ENCODE results near the gene SIRPG.

SIRPG gene

DNA sequence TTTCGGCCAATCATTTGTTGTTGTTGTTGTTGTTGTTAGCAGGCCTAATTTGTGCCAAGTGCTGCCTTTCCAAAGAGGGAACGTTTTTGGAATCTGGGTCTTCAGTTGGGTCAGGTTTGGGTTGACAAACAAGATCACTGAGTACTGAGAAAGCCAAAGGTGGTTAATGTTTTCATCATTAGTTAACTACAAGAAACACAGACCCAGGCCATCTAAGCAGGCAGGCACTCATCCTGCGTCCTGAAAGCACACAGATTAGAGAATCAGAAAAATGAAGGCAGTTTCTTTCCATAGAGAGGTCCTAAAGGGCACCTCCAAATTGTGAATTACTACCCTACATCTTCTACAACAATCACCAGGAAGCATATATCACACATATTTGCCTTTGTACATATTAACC lies 15.1 kb upstream of the SIRPG start:
- CTCF ChIA-PET = no interaction called here
- Histone ChIP-seq H3K36me3 (ENCODE audit: control insufficient read depth in 2 of 2, insufficient read depth in 1 of 2, low read length in 2 of 2) (no peaks in the 10 kb centered on the region), H3K4me3 (ENCODE audit: low read depth, low read length) (no peak overlapping the region), H3K4me1 (ENCODE audit: control insufficient read depth, insufficient read depth, low read length) (no peaks in the 10 kb centered on the region), H3K27ac (ENCODE audit: extremely low read depth, low read depth, low read length) (no peak overlapping the region), H3K9me3 (ENCODE audit: control insufficient read depth, insufficient read depth, low read depth, low read length) (no peaks in the 10 kb centered on the region)
- TF ChIP-seq ZNF133 (tag by site-specific recombination; IDR thresholded peaks at IDR 0.05) (no peak), ZNF2 (tag by site-specific recombination; IDR thresholded peaks at IDR 0.05) (no peak), ZNF391 (tag by site-specific recombination; IDR thresholded peaks at IDR 0.05; ENCODE audit: borderline replicate concordance, low read depth) (no peak), ZNF37A (tag by site-specific recombination; IDR thresholded peaks at IDR 0.05) (no peak), MEIS1 (CRISPR knock-in tag; IDR thresholded peaks at IDR 0.05; ENCODE audit: borderline replicate concordance) (no peak), ZNF114 (tag by site-specific recombination; IDR thresholded peaks at IDR 0.05) (no peak), ZNF433 (tag by site-specific recombination; IDR thresholded peaks at IDR 0.05; ENCODE audit: low read depth) (no peak), KLF16 (tag by site-specific recombination; IDR thresholded peaks at IDR 0.05) (no peak)
- POLR2A ChIA-PET = no interaction called here

DNA sequence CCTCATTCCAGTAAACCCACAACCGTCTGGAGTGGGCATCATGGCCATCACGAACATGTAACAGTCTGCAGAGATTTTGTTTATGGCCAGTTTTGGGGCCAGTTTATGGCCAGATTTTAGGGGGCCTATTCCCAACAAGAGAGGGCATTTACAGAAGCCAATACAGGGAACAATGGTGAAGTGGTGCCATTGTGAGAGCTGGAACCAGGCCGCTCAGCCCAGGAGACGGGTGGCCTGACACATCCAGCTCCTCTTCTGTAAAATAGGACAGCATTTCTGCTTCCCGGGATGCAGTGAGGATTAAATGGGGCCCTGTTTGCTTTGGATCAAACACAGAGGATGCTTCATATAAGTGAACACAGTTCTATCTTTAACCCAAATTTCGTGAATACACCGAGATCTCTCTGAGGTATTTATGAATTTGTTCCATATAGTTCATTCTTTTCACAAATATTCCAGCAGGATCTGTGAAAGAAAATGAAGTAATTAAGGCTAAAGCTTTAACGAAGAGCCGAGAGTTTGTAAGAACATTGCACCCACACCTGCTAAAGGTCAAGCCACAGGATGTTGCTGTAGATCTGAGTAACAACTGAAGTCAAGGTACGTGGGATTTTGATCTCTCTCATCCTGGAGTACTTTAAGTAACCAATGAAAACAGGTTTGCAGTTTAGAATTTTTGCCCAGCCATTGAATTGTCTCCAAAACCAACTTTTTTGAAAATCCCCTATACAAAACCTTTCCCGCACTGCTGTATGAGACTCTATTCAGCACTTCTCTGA lies 14.5 kb upstream of the SIRPG start:
- Histone ChIP-seq H3K9me3 (ENCODE audit: control insufficient read depth, insufficient read depth, low read depth, low read length) (no peaks in the 10 kb centered on the region), H3K4me1 (ENCODE audit: control insufficient read depth, insufficient read depth, low read length) (no peaks in the 10 kb centered on the region), H3K27ac (ENCODE audit: extremely low read depth, low read depth, low read length) (no peak overlapping the region), H3K36me3 (ENCODE audit: control insufficient read depth in 2 of 2, insufficient read depth in 1 of 2, low read length in 2 of 2) (no peaks in the 10 kb centered on the region), H3K4me3 (ENCODE audit: low read depth, low read length) (no peak overlapping the region)
- POLR2A ChIA-PET = no interaction called here
- CTCF ChIA-PET = no interaction called here
- no peak for TF ChIP-seq ZNF624 (tag by site-specific recombination; IDR thresholded peaks at IDR 0.05)
- TF ChIP-seq ZNF266 (tag by site-specific recombination; IDR thresholded peaks at IDR 0.05; ENCODE audit: low read depth) = no peak
- TF ChIP-seq GLIS2 (tag by site-specific recombination; IDR thresholded peaks at IDR 0.05) = no peak
- no peak for TF ChIP-seq HOXC10 (CRISPR knock-in tag; IDR thresholded peaks at IDR 0.05)
- no peak for TF ChIP-seq ZNF112 (tag by site-specific recombination; IDR thresholded peaks at IDR 0.05)

DNA sequence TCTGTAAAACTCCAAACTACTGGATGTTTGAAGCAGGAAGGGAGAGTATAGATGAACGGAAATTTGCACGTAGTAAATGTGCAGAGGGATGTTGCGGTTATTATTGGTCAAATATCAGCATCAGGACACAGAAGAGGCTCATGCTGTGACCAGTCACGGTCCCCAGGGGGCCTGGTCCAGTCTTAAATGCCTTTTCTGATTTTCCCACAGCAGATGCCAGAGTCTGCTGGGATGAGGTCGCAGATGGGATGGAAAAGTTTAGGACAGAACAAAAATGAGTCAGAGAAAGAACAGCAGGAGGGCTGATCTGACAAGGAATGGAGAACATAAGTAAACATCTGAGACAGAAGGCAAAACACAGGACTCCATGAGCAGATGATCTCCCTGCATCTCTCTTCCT lies 11.7 kb upstream of the SIRPG start:
- POLR2A ChIA-PET = no interaction called here
- no peaks in the 10 kb centered on the region for H3K36me3 ChIP-seq (ENCODE audit: control insufficient read depth in 2 of 2, insufficient read depth in 1 of 2, low read length in 2 of 2)
- no peak overlapping the region for H3K27ac ChIP-seq (ENCODE audit: extremely low read depth, low read depth, low read length)
- H3K9me3 ChIP-seq (ENCODE audit: control insufficient read depth, insufficient read depth, low read depth, low read length) = no peaks in the 10 kb centered on the region
- H3K4me3 ChIP-seq (ENCODE audit: low read depth, low read length) = no peak overlapping the region
- CTCF ChIA-PET = no interaction called here
- no peaks in the 10 kb centered on the region for H3K4me1 ChIP-seq (ENCODE audit: control insufficient read depth, insufficient read depth, low read length)
- TF ChIP-seq ZIC2 (tag by site-specific recombination; IDR thresholded peaks at IDR 0.05) = peak; percentile 52
- no peak for TF ChIP-seq ZNF792 (tag by site-specific recombination; IDR thresholded peaks at IDR 0.05)
- no peak for TF ChIP-seq ZFP37 (tag by site-specific recombination; IDR thresholded peaks at IDR 0.05)
- TF ChIP-seq, protein P1, sequence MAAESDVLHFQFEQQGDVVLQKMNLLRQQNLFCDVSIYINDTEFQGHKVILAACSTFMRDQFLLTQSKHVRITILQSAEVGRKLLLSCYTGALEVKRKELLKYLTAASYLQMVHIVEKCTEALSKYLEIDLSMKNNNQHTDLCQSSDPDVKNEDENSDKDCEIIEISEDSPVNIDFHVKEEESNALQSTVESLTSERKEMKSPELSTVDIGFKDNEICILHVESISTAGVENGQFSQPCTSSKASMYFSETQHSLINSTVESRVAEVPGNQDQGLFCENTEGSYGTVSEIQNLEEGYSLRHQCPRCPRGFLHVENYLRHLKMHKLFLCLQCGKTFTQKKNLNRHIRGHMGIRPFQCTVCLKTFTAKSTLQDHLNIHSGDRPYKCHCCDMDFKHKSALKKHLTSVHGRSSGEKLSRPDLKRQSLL (tag by site-specific recombination; IDR thresholded peaks at IDR 0.05) = no peak
- TF ChIP-seq, protein P2, sequence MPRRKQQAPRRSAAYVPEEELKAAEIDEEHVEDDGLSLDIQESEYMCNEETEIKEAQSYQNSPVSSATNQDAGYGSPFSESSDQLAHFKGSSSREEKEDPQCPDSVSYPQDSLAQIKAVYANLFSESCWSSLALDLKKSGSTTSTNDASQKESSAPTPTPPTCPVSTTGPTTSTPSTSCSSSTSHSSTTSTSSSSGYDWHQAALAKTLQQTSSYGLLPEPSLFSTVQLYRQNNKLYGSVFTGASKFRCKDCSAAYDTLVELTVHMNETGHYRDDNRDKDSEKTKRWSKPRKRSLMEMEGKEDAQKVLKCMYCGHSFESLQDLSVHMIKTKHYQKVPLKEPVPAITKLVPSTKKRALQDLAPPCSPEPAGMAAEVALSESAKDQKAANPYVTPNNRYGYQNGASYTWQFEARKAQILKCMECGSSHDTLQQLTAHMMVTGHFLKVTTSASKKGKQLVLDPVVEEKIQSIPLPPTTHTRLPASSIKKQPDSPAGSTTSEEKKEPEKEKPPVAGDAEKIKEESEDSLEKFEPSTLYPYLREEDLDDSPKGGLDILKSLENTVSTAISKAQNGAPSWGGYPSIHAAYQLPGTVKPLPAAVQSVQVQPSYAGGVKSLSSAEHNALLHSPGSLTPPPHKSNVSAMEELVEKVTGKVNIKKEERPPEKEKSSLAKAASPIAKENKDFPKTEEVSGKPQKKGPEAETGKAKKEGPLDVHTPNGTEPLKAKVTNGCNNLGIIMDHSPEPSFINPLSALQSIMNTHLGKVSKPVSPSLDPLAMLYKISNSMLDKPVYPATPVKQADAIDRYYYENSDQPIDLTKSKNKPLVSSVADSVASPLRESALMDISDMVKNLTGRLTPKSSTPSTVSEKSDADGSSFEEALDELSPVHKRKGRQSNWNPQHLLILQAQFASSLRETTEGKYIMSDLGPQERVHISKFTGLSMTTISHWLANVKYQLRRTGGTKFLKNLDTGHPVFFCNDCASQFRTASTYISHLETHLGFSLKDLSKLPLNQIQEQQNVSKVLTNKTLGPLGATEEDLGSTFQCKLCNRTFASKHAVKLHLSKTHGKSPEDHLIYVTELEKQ (tag by site-specific recombination; IDR thresholded peaks at IDR 0.05; ENCODE audit: borderline replicate concordance) = no peak
- TF ChIP-seq, protein P3, sequence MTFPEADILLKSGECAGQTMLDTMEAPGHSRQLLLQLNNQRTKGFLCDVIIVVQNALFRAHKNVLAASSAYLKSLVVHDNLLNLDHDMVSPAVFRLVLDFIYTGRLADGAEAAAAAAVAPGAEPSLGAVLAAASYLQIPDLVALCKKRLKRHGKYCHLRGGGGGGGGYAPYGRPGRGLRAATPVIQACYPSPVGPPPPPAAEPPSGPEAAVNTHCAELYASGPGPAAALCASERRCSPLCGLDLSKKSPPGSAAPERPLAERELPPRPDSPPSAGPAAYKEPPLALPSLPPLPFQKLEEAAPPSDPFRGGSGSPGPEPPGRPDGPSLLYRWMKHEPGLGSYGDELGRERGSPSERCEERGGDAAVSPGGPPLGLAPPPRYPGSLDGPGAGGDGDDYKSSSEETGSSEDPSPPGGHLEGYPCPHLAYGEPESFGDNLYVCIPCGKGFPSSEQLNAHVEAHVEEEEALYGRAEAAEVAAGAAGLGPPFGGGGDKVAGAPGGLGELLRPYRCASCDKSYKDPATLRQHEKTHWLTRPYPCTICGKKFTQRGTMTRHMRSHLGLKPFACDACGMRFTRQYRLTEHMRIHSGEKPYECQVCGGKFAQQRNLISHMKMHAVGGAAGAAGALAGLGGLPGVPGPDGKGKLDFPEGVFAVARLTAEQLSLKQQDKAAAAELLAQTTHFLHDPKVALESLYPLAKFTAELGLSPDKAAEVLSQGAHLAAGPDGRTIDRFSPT (tag by site-specific recombination; IDR thresholded peaks at IDR 0.05) = no peak
- TF ChIP-seq ZSCAN30 (tag by site-specific recombination; IDR thresholded peaks at IDR 0.05) = no peak
- TF ChIP-seq ZXDB (tag by site-specific recombination; IDR thresholded peaks at IDR 0.05) = no peak
- TF ChIP-seq, protein P4, sequence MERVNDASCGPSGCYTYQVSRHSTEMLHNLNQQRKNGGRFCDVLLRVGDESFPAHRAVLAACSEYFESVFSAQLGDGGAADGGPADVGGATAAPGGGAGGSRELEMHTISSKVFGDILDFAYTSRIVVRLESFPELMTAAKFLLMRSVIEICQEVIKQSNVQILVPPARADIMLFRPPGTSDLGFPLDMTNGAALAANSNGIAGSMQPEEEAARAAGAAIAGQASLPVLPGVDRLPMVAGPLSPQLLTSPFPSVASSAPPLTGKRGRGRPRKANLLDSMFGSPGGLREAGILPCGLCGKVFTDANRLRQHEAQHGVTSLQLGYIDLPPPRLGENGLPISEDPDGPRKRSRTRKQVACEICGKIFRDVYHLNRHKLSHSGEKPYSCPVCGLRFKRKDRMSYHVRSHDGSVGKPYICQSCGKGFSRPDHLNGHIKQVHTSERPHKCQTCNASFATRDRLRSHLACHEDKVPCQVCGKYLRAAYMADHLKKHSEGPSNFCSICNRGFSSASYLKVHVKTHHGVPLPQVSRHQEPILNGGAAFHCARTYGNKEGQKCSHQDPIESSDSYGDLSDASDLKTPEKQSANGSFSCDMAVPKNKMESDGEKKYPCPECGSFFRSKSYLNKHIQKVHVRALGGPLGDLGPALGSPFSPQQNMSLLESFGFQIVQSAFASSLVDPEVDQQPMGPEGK (tag by site-specific recombination; IDR thresholded peaks at IDR 0.05) = no peak
- no peak for TF ChIP-seq ZNF560 (tag by site-specific recombination; IDR thresholded peaks at IDR 0.05; ENCODE audit: borderline replicate concordance)
- TF ChIP-seq ZNF114 (tag by site-specific recombination; IDR thresholded peaks at IDR 0.05) = no peak
